OCI-LY3 (cell line): ENCODE results near the gene COL16A1.

Experiments used
- CTCF ChIP-seq: fragments of 200-600, 300-600 bp; sonication (generic); IDR thresholded peaks from 2 replicates; pipeline ENCODE4 v1.5.1; 2014; ENCODE audit warnings: antibody characterized with exemption, low read length, low read depth
- EZH2phosphoT487 ChIP-seq: fragments of 200-600 bp; shearing (Covaris generic); IDR thresholded peaks from 2 replicates; pipeline ENCODE4 v1.6.1; 2018; ENCODE audit warnings: antibody characterized with exemption, mixed run types, low read depth

GRCh38 chr1:31732751-31733289, 29.0 kb upstream of the COL16A1 start:
- TF ChIP-seq CTCF (no peak), EZH2phosphoT487 (no peak)
